Stimulated activated CD4-positive, alpha-beta T cell treated with anti-CD3 and anti-CD28 coated beads, Interleukin-12 subunit alpha, Interleukin-12 subunit beta, amount 100 ng/mL, for 24 hours (primary cell): ENCODE data around the gene GRM6.

Experiments used
- DNase-seq, 2 experiments: peaks; one replicate each; pipeline ENCODE4 v3.0.0-alpha.2; 2020; ENCODE audit warnings: low read depth in 2 of 2

Gene GRM6

DNA sequence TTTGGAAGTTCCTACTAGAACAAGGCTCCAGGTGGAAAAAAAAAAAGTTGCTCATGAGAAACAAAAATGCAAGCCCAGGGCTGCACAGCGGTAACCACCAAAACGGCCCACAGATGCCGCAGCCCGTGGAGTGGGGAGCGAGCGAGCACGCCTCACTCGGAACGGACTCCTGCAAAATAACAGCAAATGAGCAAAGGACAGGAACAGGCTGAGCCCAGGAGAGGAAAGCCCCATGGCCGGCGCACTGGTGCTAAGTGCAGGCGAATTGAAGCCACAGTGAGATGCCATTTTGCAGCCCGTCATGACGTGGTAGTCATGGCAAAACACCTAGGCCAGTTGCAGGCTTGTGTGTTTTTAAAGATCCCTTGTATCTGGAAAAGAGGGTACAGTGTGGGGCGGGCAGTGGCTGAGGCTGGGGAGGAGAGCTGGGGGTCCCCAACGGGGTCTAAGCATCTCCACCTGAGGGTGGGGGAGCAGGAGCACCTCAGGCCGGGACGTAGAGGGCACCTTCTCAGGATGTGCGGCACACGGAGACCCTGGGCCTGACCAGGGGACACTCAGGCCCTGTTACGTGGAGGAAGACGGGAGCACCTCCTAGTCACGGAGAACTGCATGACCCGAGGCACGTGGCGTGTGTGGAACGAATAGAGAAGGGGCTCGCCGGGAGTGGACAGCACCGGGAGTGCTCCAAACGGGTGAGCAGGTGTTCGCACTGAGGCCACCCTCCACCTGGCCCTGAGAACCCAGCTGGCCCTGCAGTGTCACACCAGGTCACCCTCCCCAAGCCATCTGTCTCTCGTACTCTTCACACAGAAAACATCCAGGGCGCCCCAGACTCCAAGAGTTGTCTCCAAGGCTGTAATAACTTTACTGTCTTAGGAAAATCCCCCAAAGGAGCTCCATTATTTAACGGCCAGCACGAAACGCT lies 10.7 kb downstream of the GRM6 start:
- no peak for DNase-seq

DNA sequence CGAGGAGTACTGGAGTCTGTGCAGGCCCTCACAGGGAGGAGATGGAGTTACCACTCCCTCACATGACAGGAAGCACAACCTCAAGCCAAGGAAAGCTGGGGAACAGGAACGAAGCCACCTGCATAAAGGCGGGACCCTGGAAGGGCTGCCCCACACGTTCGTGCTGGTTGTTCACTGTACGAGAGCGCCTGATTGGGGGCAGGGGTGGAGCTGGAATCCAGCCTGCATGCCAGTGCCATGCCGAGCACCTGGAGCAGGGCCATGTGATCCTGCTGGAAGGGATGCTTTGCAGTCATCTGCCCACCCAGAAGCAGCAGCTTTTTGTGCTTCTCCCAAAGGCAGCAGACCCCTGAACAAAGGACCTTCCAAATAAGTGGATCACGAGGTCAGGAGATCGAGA lies 11.4 kb downstream of the GRM6 start:
- DNase-seq: no peak

DNA sequence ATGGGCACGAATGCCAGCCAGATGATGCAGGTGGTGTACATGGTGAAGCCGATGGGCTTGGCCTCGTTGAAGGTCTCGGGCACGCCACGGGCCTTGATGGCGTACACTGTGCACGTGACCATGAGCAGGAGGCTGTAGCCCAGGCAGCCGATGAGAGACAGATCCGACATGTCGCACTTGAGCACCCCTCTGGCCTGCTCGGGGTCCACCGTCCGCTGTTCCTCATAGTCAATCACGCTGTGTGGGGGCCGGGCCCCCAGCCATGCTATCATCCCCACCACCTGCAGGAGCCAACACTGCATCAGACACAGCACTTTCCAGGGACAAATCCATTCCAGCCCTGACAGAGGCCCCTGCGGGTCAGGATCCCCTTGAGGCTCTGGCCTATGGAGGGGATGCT lies 12.2 kb downstream of the GRM6 start:
- DNase-seq: no peak

DNA sequence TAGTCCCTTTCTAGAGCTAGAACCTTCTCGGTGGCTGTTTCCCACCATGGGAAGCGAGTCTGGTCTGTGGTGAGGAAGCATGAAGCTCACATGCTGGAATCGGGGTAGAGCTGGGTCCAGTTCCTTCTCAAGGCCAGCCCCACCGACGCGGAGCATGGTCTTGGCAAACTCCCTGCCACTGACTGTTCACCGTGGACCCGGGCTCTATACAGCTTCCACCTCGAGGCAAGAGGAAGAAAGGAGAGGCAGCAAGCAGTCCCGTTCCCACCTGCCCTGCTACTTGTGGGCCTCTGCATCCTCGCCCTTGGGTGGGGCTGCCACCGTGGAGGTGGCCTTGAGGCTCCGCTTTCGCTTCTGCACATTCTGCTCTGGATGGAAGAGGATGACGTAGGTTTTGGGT lies 13.7 kb downstream of the GRM6 start:
- no peak for DNase-seq

DNA sequence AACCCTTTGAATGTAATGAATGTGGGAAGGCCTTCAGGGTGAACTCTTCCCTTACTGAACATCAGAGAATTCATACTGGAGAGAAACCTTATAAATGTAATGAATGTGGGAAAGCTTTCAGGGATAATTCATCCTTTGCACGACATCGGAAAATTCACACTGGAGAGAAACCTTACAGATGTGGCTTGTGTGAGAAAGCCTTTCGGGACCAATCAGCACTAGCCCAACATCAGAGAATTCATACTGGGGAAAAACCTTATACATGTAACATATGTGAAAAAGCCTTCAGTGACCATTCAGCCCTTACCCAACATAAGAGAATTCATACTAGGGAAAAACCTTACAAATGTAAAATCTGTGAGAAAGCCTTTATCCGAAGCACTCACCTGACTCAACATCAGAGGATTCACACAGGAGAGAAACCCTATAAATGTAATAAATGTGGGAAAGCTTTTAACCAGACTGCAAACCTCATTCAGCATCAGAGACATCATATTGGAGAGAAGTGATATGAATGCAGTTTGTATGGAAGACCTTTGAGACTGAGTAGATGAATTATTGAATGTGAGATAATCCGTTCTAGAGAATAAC lies 29.6 kb downstream of the GRM6 start:
- no peak for DNase-seq

DNA sequence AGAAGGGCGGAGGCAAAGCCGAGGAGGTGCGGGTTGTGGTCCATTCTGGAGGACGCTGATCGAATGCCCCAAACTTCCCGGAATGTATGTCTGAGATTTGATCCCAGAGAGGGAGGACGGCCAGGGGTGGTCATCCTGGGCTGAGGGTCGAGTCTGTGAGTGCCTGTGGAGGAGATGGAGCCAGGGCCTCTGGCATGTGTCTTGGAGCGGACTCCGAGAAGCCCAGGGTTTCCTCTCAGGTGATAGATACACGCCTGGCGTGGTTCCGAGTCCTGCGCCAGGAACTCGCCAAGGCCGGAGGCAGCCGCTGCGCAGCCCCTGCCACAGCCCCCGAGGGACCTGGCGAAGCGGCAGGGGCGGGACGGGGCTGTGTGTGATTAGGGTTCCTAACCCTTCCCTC lies 53.8 kb downstream of the GRM6 start:
- DNase-seq: no peak

GRCh38 chr5:178940569-178941360 lies 54.4 kb downstream of the GRM6 start, which contains the start of gene ZNF454:
ZNF454 (plus strand) TSS chr5:178941198; CDS start chr5:178942792, 1,594 bp downstream.
- DNase-seq: no peak

DNA sequence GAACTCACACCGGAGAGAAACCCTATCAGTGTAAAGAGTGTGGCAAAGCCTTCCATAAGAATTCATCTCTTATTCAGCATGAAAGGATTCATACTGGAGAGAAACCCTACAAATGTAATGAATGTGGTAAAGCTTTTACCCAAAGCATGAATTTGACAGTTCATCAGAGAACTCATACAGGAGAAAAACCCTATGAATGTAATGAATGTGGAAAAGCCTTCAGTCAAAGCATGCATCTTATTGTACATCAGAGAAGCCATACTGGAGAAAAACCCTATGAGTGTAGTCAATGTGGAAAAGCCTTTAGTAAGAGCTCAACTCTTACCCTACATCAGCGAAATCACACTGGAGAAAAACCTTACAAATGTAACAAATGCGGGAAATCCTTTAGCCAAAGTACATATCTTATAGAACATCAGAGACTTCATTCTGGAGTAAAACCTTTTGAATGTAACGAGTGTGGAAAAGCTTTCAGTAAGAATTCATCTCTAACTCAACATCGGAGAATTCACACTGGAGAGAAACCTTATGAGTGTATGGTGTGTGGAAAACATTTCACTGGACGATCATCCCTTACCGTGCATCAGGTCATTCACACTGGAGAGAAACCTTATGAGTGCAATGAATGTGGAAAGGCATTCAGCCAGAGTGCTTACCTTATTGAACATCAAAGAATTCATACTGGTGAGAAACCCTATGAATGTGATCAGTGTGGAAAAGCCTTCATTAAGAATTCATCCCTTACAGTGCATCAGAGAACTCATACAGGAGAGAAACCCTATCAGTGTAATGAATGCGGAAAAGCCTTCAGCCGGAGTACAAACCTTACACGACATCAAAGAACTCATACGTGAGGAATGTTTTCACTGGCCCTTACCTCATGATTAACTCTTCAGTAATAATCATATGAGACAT lies 63.0 kb downstream of the GRM6 start:
- DNase-seq: no peak
